ENCODE data around the gene RIPOR3.
"Not testable (repeated sequence)": the region's sequence is repeated elsewhere in the genome, so short reads cannot be mapped to it uniquely, and the experiment has no call there.

The RIPOR3 gene

DNA sequence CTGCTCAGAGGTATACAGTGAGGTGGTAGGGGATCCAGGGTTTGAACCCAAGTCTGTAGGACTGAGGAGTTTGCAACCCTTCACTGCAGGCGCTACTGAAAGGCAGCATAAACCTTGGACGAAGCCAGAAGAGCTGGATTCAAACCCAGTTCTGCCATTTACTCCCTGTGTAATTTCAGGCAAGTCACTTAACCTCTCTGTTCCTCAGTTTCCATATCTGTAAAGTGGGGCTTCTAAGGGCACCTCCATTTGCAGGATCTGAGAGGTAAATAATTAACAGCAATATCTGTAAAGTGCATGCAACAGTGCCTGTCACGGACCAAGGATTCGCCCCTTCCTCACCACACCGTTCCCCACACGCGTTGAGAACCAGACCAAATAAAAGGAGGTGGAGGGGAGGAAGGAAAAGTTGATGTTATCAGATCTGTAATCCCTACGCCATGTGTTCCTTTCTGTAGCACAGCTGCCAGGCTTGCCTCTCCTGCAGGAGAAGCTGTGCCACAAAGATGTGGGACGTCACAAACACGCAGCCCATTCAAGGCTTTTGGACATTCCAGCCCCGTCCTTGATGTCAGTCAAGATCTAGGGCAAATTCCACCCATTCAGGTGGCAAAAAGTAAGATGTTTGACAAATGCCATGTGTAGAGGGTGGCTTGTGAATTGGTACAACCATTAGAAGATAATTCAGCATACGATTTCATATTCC lies 9.8 kb downstream of the RIPOR3 start:
- Mint-ChIP-seq H3K9me3 (no peaks in the 10 kb centered on the region), H3K27ac (no peak overlapping the region), H3K36me3 (ENCODE audit: low read depth) (no peaks in the 10 kb centered on the region), H3K4me1 (no peaks in the 10 kb centered on the region), H3K27me3 (peaks cover 2% of the 10 kb centered on the region), H3K4me3 (no peak overlapping the region)
- DNase-seq (no peak), ATAC-seq (no peak)

DNA sequence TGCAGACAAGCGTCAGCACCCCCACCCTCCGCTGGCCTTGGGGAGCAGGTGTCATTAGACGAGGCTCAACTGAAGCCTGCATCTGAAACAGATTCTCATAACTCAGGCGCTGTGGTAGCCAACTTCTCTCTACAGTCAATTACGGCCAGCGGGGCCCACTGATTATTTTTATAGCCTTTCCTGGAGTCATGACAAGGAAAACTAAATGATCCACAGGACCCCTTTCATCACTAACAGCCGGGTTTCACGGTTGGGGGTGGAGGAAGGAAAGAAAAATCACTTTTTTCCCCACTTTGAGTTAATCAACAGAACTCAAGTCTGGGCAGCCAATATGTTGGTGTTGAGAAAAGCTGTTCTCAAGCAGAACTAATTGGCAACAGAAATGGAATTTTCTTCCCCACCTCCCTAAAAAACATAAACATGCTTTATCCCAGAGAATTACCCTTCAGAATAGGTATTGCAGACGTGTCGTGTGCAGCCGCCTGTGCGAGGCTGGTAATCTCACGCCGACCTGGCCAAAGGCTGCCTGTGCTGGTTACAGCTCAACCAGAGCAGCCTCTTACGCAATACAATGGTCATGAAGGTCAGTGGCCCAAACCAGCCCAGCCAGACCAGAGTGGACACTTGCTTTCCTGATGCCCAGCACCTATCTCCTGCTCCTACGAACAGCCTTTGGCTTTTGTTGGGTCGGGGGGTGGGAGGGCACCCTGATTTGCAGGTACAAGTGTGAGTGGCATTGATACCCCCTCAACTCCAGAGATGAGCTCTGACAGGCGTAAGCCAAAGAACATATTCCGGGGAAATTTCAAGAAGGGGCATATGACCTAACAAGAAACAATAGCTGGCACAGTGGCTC lies 11.0 kb downstream of the RIPOR3 start:
- DNase-seq (no peak), ATAC-seq (no peak)
- Mint-ChIP-seq H3K4me3 (no peak overlapping the region), H3K27ac (no peak overlapping the region), H3K36me3 (ENCODE audit: low read depth) (no peaks in the 10 kb centered on the region), H3K27me3 (peaks cover 2% of the 10 kb centered on the region), H3K4me1 (no peaks in the 10 kb centered on the region), H3K9me3 (no peaks in the 10 kb centered on the region)

DNA sequence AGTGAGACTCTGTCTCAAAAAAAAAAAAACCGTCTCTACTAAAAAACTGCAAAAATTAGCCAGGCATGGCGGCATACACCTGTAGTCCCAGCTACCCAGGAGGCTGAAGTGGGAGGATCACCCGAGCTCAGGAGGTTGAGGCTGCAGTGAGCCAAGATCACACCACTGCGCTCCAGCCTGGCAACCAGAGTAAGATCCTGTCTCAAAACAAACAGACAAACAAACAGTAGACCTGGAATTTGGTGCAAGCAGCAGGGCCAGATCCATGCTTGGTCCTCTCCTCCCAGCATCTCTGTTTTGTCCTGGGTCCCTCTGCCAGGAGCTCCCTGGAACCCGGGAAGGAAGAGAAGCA lies 11.6 kb downstream of the RIPOR3 start:
- peaks cover 2% of the 10 kb centered on the region for H3K27me3 Mint-ChIP-seq
- H3K4me3 Mint-ChIP-seq, result no peak overlapping the region
- H3K27ac Mint-ChIP-seq, result no peak overlapping the region
- ATAC-seq (no peak), DNase-seq (no peak)
- H3K9me3 Mint-ChIP-seq, result no peaks in the 10 kb centered on the region
- H3K4me1 Mint-ChIP-seq, result no peaks in the 10 kb centered on the region
- no peaks in the 10 kb centered on the region for H3K36me3 Mint-ChIP-seq (ENCODE audit: low read depth)

DNA sequence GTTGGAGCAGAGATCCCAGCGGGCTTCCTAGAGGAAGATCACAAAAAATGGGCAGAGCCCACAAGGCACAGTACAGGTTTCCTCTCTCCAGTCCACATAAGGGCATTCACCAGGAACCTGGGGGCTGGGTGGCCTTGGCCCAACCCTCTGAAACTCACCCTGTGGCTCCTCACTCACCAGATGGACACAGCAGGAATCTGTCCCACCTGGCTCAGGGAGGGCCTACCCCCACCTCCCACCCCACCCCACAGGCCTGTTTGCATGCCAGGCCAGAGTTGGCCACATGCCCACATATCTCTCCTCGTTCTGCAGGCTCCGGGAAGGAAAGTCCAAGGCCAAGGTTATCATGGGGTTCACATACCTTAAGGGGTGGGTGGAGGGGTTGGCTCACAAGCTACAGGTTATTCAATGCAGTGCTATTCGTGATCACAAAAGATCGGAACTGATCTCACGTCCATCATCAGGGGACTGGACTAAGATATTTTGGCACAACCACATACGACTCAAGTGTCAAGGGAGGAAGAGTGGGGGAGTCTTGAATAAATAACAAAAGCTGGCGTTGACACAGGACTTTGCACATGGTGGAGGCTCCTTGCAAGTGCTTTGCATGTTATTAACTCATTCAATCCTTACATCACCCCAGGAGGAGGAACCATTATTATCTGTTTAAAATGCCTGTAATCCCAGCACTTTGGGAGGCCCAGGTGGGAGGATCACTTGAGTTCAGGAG lies 13.0 kb downstream of the RIPOR3 start:
- ATAC-seq (no peak), DNase-seq (no peak)

DNA sequence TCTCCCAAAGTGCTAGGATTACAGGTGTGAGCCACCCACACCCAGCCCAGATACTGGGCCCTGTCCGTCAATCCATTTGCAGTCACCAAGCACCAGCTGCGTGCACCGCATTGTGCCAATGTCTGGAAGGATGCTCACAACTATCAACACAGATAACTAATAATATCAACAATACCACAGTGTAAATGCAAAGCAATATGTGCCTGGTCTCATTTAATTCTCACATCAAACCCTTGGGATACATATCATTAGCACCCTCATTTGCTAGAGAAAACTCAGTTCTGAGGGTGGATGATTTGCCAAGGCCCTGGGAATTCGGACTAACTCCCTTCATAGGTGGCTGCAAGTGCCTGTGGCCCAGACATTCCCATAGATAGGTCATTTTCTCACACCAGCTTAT lies 14.5 kb downstream of the RIPOR3 start:
- Mint-ChIP-seq H3K4me1 (no peaks in the 10 kb centered on the region), H3K36me3 (ENCODE audit: low read depth) (no peaks in the 10 kb centered on the region), H3K9me3 (no peaks in the 10 kb centered on the region), H3K27ac (no peak overlapping the region), H3K4me3 (no peak overlapping the region), H3K27me3 (peaks cover under 1% of the 10 kb centered on the region)
- ATAC-seq (no peak), DNase-seq (no peak)

More for the DNA sequence above, 13.0 kb downstream of the RIPOR3 start:
- H3K4me1 Mint-ChIP-seq, result no peaks in the 10 kb centered on the region
- H3K4me3 Mint-ChIP-seq, result no peak overlapping the region
- no peaks in the 10 kb centered on the region for H3K9me3 Mint-ChIP-seq
- H3K27ac Mint-ChIP-seq, result no peak overlapping the region
- H3K36me3 Mint-ChIP-seq (ENCODE audit: low read depth), result no peaks in the 10 kb centered on the region
- H3K27me3 Mint-ChIP-seq, result peaks cover 2% of the 10 kb centered on the region

DNA sequence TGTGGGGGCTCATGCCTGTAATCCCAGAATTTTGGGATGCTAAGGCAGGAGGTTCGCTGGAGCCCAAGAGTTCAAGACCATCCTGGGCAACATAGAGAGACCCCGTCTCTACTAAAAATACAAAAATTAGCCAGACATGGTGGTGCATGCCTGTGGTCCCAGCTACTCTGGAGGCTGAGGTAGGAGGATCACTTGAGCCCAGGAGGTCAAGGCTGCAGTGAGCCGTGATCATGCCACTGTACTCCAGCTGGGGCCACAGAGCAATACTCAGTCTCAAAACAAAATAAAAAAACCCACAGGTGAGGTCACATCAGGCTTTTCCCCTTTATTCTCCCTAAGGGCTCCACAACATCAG lies 15.0 kb downstream of the RIPOR3 start:
- not testable (repeated sequence) for H3K9me3 Mint-ChIP-seq; H3K4me3 Mint-ChIP-seq; H3K27me3 Mint-ChIP-seq; H3K4me1 Mint-ChIP-seq; H3K27ac Mint-ChIP-seq; H3K36me3 Mint-ChIP-seq (ENCODE audit: low read depth); ATAC-seq; DNase-seq

DNA sequence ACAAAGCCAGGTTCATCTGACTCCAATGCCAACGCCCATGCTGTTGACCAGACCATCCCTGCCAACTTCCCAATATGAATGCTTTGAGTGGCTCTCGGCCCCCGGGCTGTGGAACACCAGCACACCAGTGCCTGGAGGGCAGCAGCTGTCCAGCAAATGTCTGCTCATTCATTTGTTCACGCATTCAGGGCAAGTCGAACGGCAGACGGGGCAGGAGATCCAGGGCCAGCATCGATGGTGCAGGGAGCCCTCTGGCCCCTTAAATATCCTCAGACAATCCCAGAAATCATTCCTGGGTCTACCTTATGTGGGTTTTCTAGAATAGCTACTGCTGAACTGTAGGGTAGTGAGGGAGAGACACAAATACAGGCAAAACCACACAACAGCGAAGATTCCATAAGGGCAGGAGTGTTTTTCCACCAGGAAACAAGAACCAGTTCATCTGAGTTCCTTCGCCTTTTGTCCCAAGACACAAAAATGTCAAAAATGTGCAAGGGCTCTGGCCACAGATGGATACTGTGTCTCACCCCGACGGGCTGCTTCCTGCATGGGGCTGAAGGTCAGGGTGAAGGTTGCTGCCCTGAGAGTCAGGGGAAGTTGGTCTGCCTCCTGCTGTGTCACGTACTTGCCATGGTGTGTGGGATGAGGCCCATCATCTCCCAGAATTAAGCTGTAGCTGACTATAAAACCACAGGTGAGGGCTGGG lies 15.5 kb downstream of the RIPOR3 start:
- Mint-ChIP-seq H3K4me1 (no peaks in the 10 kb centered on the region), H3K27me3 (no peaks in the 10 kb centered on the region), H3K36me3 (ENCODE audit: low read depth) (no peaks in the 10 kb centered on the region), H3K4me3 (no peak overlapping the region), H3K27ac (no peak overlapping the region), H3K9me3 (no peaks in the 10 kb centered on the region)
- ATAC-seq (no peak), DNase-seq (no peak)

DNA sequence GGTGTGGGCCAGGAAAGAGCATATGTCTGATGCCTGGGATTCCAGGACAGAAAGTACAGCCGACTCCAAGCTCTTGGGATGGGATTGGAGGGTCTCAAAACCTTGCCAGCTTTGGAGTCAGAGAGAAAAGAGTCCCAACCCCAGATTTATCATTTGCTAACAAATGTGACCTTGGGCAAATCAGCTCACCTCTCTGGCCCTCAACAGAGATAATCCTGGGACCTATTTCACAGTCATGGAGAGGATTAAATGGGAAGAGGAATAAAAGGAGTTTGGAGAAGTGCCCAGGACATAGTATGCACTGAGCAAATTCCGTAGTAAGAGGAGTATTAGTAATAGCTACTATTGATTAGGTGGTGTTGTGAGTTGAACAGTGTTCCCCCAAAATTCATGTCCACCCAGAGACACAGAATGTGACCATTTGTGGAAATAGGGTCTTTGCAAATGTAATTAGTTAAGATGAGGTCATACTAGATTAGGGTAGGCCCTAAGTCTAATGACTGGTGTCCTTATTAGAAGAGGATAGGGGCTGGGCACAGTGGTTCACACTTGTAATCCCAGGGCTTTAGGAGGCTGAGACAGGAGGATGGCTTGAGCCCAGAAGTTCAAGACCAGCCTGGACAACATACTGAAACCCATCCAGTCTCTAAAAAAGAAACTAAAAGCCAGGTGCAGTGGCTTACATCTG lies 17.1 kb downstream of the RIPOR3 start:
- ATAC-seq, result no peak
- Mint-ChIP-seq H3K4me3 (no peak overlapping the region), H3K27ac (no peak overlapping the region)

DNA sequence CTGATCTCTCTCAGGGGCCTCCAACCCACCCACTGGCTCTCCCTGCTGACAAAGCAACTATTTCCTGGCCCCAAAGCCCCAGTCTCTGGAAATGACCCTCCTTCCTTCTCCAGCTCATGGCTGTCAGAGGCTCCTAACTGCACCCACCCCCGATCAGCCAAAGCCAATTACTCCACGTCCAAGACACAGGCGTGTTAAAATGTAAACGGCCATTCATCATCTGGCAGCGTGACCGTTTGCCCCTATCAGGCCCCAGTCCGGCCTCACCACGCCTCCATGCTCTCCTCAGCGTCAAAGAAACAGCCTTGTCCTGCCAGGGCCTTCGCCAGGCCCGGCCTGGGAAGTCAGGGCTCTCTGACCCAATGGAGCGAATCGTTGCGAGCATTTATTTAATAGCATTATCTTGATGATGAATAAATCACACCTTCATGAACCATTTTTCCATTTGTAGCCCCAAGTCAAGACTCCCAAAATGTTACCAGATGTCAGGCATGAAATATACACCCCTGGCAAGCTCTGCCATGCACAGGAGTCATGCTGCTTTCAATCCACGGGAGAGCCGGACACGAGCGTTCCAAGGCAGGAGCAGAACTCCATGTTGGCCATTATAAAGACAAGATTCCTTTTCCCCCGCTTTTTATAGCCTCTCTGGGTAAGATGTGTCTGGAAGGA lies 17.7 kb downstream of the RIPOR3 start:
- Mint-ChIP-seq H3K4me3 (no peak overlapping the region), H3K27ac (no peak overlapping the region), H3K36me3 (ENCODE audit: low read depth) (no peaks in the 10 kb centered on the region), H3K4me1 (no peaks in the 10 kb centered on the region), H3K9me3 (no peaks in the 10 kb centered on the region), H3K27me3 (peaks cover 1% of the 10 kb centered on the region)
- no peak for ATAC-seq
- DNase-seq, result no peak

More for the DNA sequence above, 17.1 kb downstream of the RIPOR3 start:
- Mint-ChIP-seq H3K9me3 (no peaks in the 10 kb centered on the region), H3K4me1 (no peaks in the 10 kb centered on the region), H3K36me3 (ENCODE audit: low read depth) (no peaks in the 10 kb centered on the region), H3K27me3 (no peaks in the 10 kb centered on the region)
- DNase-seq, result no peak

DNA sequence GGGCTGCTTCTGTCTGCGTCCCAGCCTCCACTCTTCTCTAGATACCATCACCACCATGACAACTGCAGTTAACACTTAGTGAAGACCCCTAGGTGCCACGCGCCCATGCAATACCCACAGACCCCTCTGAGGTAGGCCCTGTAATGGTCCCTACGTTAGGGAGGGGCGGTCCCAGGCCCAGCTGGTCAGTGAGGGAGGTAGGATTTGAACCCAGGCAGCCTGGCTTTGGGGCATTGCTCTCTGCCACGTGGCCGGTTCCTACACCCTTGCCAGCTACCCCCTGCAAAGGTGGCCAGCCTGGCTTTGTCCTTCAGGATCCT lies 18.2 kb downstream of the RIPOR3 start:
- Mint-ChIP-seq H3K4me1 (no peaks in the 10 kb centered on the region), H3K27me3 (peaks cover 1% of the 10 kb centered on the region), H3K36me3 (ENCODE audit: low read depth) (no peaks in the 10 kb centered on the region), H3K4me3 (no peak overlapping the region), H3K9me3 (no peaks in the 10 kb centered on the region), H3K27ac (no peak overlapping the region)
- DNase-seq (no peak), ATAC-seq (no peak)

DNA sequence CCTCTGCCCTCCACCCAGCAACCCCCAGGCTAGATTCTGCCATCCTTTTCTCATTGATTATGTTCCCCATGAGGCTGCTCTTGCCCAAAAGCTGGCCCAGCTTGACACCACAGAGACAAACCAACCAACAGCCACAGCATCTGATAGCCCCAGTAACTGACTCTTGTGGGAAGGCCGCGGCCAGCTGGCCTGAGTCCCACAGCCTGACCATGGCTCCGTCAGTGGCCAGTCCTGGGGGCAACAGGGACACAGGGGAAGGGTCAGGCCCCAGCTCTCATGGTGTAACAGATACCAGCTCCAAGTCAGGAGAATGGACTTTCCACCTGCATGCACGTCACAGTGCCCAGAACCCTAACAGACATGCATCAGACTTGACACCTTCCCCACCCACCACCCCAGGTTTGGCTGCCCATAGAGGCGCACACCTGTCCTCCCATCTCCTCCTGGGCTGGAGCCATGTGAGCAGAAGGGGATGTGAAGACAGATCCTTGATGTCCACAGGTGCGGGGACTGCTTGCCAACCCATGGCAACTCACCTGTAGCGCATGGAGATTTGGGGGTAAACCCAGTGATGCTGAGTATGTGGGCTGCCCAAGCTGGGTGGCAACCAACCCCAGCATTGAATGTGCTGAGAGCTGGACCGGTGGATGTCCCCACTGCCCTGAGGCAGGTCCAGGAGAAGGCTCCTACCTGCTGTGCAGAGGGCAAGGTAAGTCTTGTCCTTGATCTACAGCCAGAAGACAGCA lies 18.8 kb downstream of the RIPOR3 start:
- no peaks in the 10 kb centered on the region for H3K4me1 Mint-ChIP-seq
- H3K27me3 Mint-ChIP-seq, result peaks cover 1% of the 10 kb centered on the region
- H3K27ac Mint-ChIP-seq, result no peak overlapping the region
- ATAC-seq, result no peak
- DNase-seq, result no peak
- no peak overlapping the region for H3K4me3 Mint-ChIP-seq
- H3K9me3 Mint-ChIP-seq, result no peaks in the 10 kb centered on the region
- H3K36me3 Mint-ChIP-seq (ENCODE audit: low read depth), result no peaks in the 10 kb centered on the region

DNA sequence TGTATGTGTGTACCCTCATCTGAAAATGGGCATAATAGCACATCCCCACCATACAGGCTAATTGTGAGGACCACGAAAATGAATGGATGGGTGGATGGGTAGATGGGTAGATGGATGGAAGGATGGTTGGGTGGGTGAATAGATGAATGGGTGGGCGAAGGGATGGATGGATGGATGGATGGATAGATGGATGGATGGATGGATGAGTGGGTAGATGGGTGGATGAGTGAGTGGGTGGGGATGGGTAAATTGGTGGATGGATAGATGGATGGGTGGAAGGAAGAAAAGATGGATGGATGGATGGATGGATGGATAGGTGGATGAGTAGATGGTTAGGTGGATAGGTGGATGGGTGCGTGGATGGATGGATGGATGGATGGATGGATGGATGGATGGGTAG lies 19.7 kb downstream of the RIPOR3 start:
- Mint-ChIP-seq H3K27me3 (peaks cover 1% of the 10 kb centered on the region), H3K4me3 (no peak overlapping the region), H3K4me1 (no peaks in the 10 kb centered on the region), H3K36me3 (ENCODE audit: low read depth) (no peaks in the 10 kb centered on the region), H3K9me3 (no peaks in the 10 kb centered on the region), H3K27ac (no peak overlapping the region)
- no peak for ATAC-seq
- DNase-seq, result no peak

DNA sequence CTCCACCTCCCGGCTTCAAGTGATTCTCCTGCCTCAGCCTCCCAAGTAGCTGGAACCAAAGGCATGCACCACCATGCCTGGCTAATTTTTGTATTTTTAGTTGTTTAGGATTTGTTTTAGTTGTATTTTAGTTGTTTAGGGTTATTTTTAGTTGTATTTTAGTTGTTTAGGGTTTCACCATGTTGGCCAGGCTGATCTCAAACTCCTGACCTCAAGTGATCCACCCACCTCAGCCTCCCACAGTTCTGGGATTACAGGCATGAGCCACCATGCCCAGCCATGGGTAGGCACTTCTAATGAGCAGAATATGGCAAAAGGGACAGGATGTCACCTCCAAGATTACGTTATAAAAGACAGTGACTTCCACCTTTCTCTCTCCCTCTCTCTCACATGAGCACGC lies 20.3 kb downstream of the RIPOR3 start:
- H3K4me3 Mint-ChIP-seq; DNase-seq; H3K27me3 Mint-ChIP-seq; ATAC-seq; H3K4me1 Mint-ChIP-seq; H3K36me3 Mint-ChIP-seq (ENCODE audit: low read depth); H3K27ac Mint-ChIP-seq; H3K9me3 Mint-ChIP-seq: not testable (repeated sequence)

All from activated naive CD8-positive, alpha-beta T cell treated with anti-CD3 and anti-CD28 coated beads, Interleukin-2, amount 50 U/mL, for 24 hours (primary cell).